ENCODE measurements around the gene VGLL4. TPM values are rescaled to one million over a fixed set of nuclear protein-coding genes. Genes with fewer than 3 reads are reported as not detected.

The VGLL4 gene
- polyA plus RNA-seq, 3 donors: 8.5 to 13.2 (median 10.0) TPM

GRCh38 chr3:11517601-11518000, 126.1 kb downstream of the VGLL4 start:
- Histone ChIP-seq H3K4me1 (ENCODE audit: control insufficient read depth in 1 of 2, insufficient read depth in 2 of 2, low read length in 2 of 2) (no peaks in the 10 kb centered on the region), H2AFZ (ENCODE audit: insufficient read depth, low read depth, low read length, poor library complexity, severe bottlenecking) (no peak overlapping the region), H3K9ac (ENCODE audit: insufficient read depth, low read length, poor library complexity, severe bottlenecking) (no peak overlapping the region), H3K36me3 (replicated peaks in 1 of 2; ENCODE audit: control insufficient read depth in 1 of 2, insufficient read depth in 2 of 2, low read length in 2 of 2) (peaks cover 7 to 22% of the 10 kb centered on the region in 2 donors), H3K9me3 (replicated peaks in 1 of 2; ENCODE audit: control insufficient read depth in 1 of 2, insufficient read depth in 1 of 2, low read length in 2 of 2) (no peaks in the 10 kb centered on the region), H4K20me1 (ENCODE audit: insufficient read depth, low read length) (peaks cover 78% of the 10 kb centered on the region), H3K27ac (ENCODE audit: low read depth in 1 of 2, low read length in 2 of 2) (peak overlapping the region in 1 of 2 donors; percentile 20), H3K79me2 (ENCODE audit: insufficient read depth, low read length) (no peaks in the 10 kb centered on the region), H3K4me2 (replicated peaks; ENCODE audit: extremely low read depth, low read length, poor library complexity, severe bottlenecking) (no peak overlapping the region), H3K4me3 (replicated peaks in 1 of 3; ENCODE audit: low read depth in 2 of 3, low read length in 3 of 3) (no peak overlapping the region), H3K27me3 (ENCODE audit: control insufficient read depth in 2 of 2, insufficient read depth in 2 of 2, low read length in 2 of 2) (no peaks in the 10 kb centered on the region)
- no peak for DNase-seq
- intact Hi-C loops (cut with micrococcal nuclease): no loop called here
- H3K9me3 Mint-ChIP-seq: peaks cover 0 to under 1% (median 0%) of the 10 kb centered on the region in 7 donors
- peaks cover 11% of the 10 kb centered on the region for H3K4me1 Mint-ChIP-seq
- peak overlapping the region in 3 of 7 donors; percentile 4 to 47 (median 6) for H3K27ac Mint-ChIP-seq
- TF ChIP-seq, protein P1, sequence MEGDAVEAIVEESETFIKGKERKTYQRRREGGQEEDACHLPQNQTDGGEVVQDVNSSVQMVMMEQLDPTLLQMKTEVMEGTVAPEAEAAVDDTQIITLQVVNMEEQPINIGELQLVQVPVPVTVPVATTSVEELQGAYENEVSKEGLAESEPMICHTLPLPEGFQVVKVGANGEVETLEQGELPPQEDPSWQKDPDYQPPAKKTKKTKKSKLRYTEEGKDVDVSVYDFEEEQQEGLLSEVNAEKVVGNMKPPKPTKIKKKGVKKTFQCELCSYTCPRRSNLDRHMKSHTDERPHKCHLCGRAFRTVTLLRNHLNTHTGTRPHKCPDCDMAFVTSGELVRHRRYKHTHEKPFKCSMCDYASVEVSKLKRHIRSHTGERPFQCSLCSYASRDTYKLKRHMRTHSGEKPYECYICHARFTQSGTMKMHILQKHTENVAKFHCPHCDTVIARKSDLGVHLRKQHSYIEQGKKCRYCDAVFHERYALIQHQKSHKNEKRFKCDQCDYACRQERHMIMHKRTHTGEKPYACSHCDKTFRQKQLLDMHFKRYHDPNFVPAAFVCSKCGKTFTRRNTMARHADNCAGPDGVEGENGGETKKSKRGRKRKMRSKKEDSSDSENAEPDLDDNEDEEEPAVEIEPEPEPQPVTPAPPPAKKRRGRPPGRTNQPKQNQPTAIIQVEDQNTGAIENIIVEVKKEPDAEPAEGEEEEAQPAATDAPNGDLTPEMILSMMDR (IDR thresholded peaks at IDR 0.05): no peak
- peaks cover 34 to 55% of the 10 kb centered on the region in 2 donors for H3K36me3 Mint-ChIP-seq
- WGBS (ENCODE audit: insufficient coverage): 97% methylated on average over 6 of the region's 6 CpGs
- H3K27me3 Mint-ChIP-seq (ENCODE audit: low read depth in 3 of 3): no peaks in the 10 kb centered on the region
- no peak overlapping the region for H3K4me3 Mint-ChIP-seq

DNA sequence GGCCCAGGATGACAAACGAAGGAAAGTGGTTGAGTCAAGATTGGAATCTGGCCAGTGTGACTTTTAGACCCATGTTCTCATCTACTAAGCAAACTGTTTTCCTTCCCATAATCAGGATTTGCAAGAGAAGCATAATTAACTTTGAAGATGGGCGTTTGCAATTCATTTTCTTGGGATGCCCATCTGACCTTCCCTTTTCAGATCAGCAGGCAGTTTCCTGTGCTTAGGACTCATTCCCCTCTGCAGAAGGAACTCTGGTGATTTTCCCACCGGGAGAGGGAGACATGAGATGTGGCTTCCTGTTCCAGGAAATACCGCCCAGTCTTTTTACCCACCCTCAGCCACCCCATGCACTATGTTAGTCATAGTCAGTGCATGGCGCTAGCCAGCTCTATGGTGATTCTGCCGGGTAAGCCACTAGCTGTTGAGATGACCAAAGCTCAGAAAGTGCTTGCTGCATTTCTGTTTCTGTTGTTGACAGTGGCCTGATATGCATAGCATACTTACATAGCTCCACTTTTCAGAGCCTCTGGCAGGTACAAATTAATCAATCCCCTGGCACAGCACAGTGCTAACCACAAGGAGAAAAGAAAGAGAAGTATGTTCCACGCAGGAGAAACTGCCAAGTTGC, 129.4 kb downstream of the VGLL4 start:
- Mint-ChIP-seq H3K4me1 (peaks cover 11% of the 10 kb centered on the region), H3K4me3 (no peak overlapping the region), H3K36me3 (peaks cover 43 to 67% of the 10 kb centered on the region in 2 donors), H3K27ac (peak overlapping the region in 5 of 7 donors; percentile 35 to 73 (median 50)), H3K9me3 (peaks cover 0 to 10% (median 0%) of the 10 kb centered on the region in 7 donors), H3K27me3 (ENCODE audit: low read depth in 3 of 3) (no peaks in the 10 kb centered on the region)
- Histone ChIP-seq H2AFZ (ENCODE audit: insufficient read depth, low read depth, low read length, poor library complexity, severe bottlenecking) (no peak overlapping the region), H3K9me3 (replicated peaks in 1 of 2; ENCODE audit: control insufficient read depth in 1 of 2, insufficient read depth in 1 of 2, low read length in 2 of 2) (no peaks in the 10 kb centered on the region), H3K27ac (ENCODE audit: low read depth in 1 of 2, low read length in 2 of 2) (no peak overlapping the region), H3K4me2 (replicated peaks; ENCODE audit: extremely low read depth, low read length, poor library complexity, severe bottlenecking) (no peak overlapping the region), H3K79me2 (ENCODE audit: insufficient read depth, low read length) (no peaks in the 10 kb centered on the region), H3K4me1 (ENCODE audit: control insufficient read depth in 1 of 2, insufficient read depth in 2 of 2, low read length in 2 of 2) (no peaks in the 10 kb centered on the region), H3K36me3 (replicated peaks in 1 of 2; ENCODE audit: control insufficient read depth in 1 of 2, insufficient read depth in 2 of 2, low read length in 2 of 2) (peaks cover 6 to 29% of the 10 kb centered on the region in 2 donors), H3K4me3 (replicated peaks in 1 of 3; ENCODE audit: low read depth in 2 of 3, low read length in 3 of 3) (no peak overlapping the region), H3K9ac (ENCODE audit: insufficient read depth, low read length, poor library complexity, severe bottlenecking) (no peak overlapping the region), H4K20me1 (ENCODE audit: insufficient read depth, low read length) (peaks cover 67% of the 10 kb centered on the region), H3K27me3 (ENCODE audit: control insufficient read depth in 2 of 2, insufficient read depth in 2 of 2, low read length in 2 of 2) (no peaks in the 10 kb centered on the region)
- TF ChIP-seq, protein P1 (IDR thresholded peaks at IDR 0.05): no peak
- DNase-seq: no peak
- intact Hi-C loops (cut with micrococcal nuclease): no loop called here
- WGBS (ENCODE audit: insufficient coverage): 8% methylated on average over 3 of the region's 7 CpGs
